Epithelial cell of proximal tubule (primary cell): ENCODE results near the gene SPINK4. TPM values are rescaled to one million over a fixed set of nuclear protein-coding genes. Genes with fewer than 3 reads are reported as not detected.

Source experiments
- DNase-seq: peaks from one replicate; pipeline ENCODE4 v3.0.0-alpha.2; 2011; ENCODE audit warnings: low read depth
- H3K4me3 ChIP-seq: 2 replicates; pipeline ENCODE4 v1.5.1; 2011; ENCODE audit warnings: low read depth, mild to moderate bottlenecking, low read length
- CTCF ChIP-seq: conservative IDR thresholded peaks from 2 replicates; pipeline ENCODE4 v1.5.1; 2012; ENCODE audit warnings: low read depth, mild to moderate bottlenecking, low read length
- total RNA-seq: library from RNA; depleted of rRNA; stranded (reverse); fragments of >200 nt; gene quantifications from 2 replicates; pipeline ENCODE4 v1.2.3, GENCODE V29; 2015

Gene SPINK4
- total RNA-seq, 1 donor from 2014 or later, result not detected

- no peak overlapping the region for H3K4me3 ChIP-seq
- TF ChIP-seq CTCF, result no peak
- DNase-seq, result no peak
Measured at GRCh38 chr9:33248606-33249005, 8.6 kb downstream of the SPINK4 start.

- H3K4me3 ChIP-seq, result no peak overlapping the region
- TF ChIP-seq CTCF, result no peak
- no peak for DNase-seq
Measured at GRCh38 chr9:33249087-33249658, 9.2 kb downstream of the SPINK4 start.

GRCh38 chr9:33249983-33250382 lies 10.0 kb downstream of the SPINK4 start:
- TF ChIP-seq CTCF, result no peak
- H3K4me3 ChIP-seq, result no peak overlapping the region

GRCh38 chr9:33250458-33250995 lies 10.6 kb downstream of the SPINK4 start:
- no peak for DNase-seq
- no peak for TF ChIP-seq CTCF
- no peak overlapping the region for H3K4me3 ChIP-seq

More at GRCh38 chr9:33249983-33250382, 10.0 kb downstream of the SPINK4 start:
- no peak for DNase-seq

GRCh38 chr9:33254211-33254610 lies 14.2 kb downstream of the SPINK4 start:
- TF ChIP-seq CTCF, result no peak
- no peak for DNase-seq
- no peak overlapping the region for H3K4me3 ChIP-seq

- H3K4me3 ChIP-seq, result no peak overlapping the region
- no peak for DNase-seq
- TF ChIP-seq CTCF, result no peak
Measured at GRCh38 chr9:33255014-33255413, 15.0 kb downstream of the SPINK4 start.

- no peak for DNase-seq
- no peak for TF ChIP-seq CTCF
- H3K4me3 ChIP-seq, result no peak overlapping the region
Measured at GRCh38 chr9:33255471-33255870, 15.5 kb downstream of the SPINK4 start.
